HepG2 (cell line): ENCODE measurements around the gene RSKR. TPM values are rescaled to one million over a fixed set of nuclear protein-coding genes. Genes with fewer than 3 reads are reported as not detected.

Source experiments
- GFI1 ChIP-seq: sonication (generic); formaldehyde crosslinking; IDR thresholded peaks from 2 replicates; pipeline ENCODE4 v1.5.0; 2020; ENCODE audit warnings: missing genetic modification reagents, mild to moderate bottlenecking, borderline replicate concordance
- GLMP ChIP-seq: sonication (generic); formaldehyde crosslinking; IDR thresholded peaks from 2 replicates; pipeline ENCODE4 v1.9.0; 2021; ENCODE audit warnings: missing genetic modification reagents, mild to moderate bottlenecking, borderline replicate concordance
- KLF12 ChIP-seq: sonication (generic); formaldehyde crosslinking; IDR thresholded peaks from 2 replicates; pipeline ENCODE4 v1.4.0; 2020; ENCODE audit warnings: missing genetic modification reagents, borderline replicate concordance
- MAX ChIP-seq: IDR thresholded peaks from 2 replicates; pipeline ENCODE4 v1.6.1; 2012; ENCODE audit warnings: inconsistent platforms
- MTERF4 ChIP-seq: sonication (generic); formaldehyde crosslinking; IDR thresholded peaks from 2 replicates; pipeline ENCODE4 v1.8.0; 2023; ENCODE audit warnings: mild to moderate bottlenecking, missing genetic modification reagents
- NFATC3 ChIP-seq: sonication (generic); formaldehyde crosslinking; IDR thresholded peaks from 2 replicates; pipeline ENCODE4 v1.5.1; 2020; ENCODE audit warnings: mild to moderate bottlenecking, missing genetic modification reagents
- NR2F1 ChIP-seq, 2 experiments: fragments of 450-650 bp in 1 of 2; formaldehyde crosslinking in 1 of 2; IDR thresholded peaks; 2 replicates each; pipeline versions ENCODE4 v1.5.0 to v1.6.1; 2016 to 2020; ENCODE audit warnings: mild to moderate bottlenecking in 1 of 2, missing compliant biosample characterization in 1 of 2, missing genetic modification reagents in 1 of 2, moderate library complexity in 1 of 2
- PCBP1 ChIP-seq: fragments of 200-400 bp; formaldehyde crosslinking; IDR thresholded peaks from 2 replicates; pipeline ENCODE4 v1.6.1; 2017; ENCODE audit warnings: mild to moderate bottlenecking, low read depth, low read length, borderline replicate concordance
- SKIL ChIP-seq: sonication (generic); formaldehyde crosslinking; IDR thresholded peaks from 2 replicates; pipeline ENCODE4 v1.8.0; 2022; ENCODE audit warnings: missing genetic modification reagents, mild to moderate bottlenecking, moderate library complexity, borderline replicate concordance
- SMAD3 ChIP-seq: sonication (generic); formaldehyde crosslinking; IDR thresholded peaks from 2 replicates; pipeline ENCODE4 v1.4.0; 2020; ENCODE audit warnings: missing genetic modification reagents
- TAF15 ChIP-seq: fragments of 200-400 bp; formaldehyde crosslinking; IDR thresholded peaks from one replicate; pipeline ENCODE4 v1.6.1; 2018; ENCODE audit warnings: mild to moderate bottlenecking, low read depth, low read length; ENCODE audit not compliant: poor library complexity, severe bottlenecking
- ZNF136 ChIP-seq: sonication (generic); formaldehyde crosslinking; IDR thresholded peaks from 2 replicates; pipeline ENCODE4 v1.8.1; 2022; ENCODE audit warnings: low read depth, mild to moderate bottlenecking, moderate library complexity, missing genetic modification reagents
- ZNF260 ChIP-seq: sonication (generic); formaldehyde crosslinking; IDR thresholded peaks from 2 replicates; pipeline ENCODE4 v1.4.0; 2020; ENCODE audit warnings: missing genetic modification reagents, low read depth, mild to moderate bottlenecking, borderline replicate concordance
- ZNF276 ChIP-seq: sonication (generic); formaldehyde crosslinking; IDR thresholded peaks from 2 replicates; pipeline ENCODE4 v1.4.0; 2020; ENCODE audit warnings: mild to moderate bottlenecking, low read depth, missing genetic modification reagents
- ZNF563 ChIP-seq: sonication (generic); formaldehyde crosslinking; IDR thresholded peaks from 2 replicates; pipeline ENCODE4 v1.8.0; 2022; ENCODE audit warnings: mild to moderate bottlenecking, moderate library complexity, missing genetic modification reagents
- ZNF576 ChIP-seq: sonication (generic); formaldehyde crosslinking; IDR thresholded peaks from 2 replicates; pipeline ENCODE4 v1.4.0; 2020; ENCODE audit warnings: mild to moderate bottlenecking, missing genetic modification reagents
- ZNF639 ChIP-seq: conservative IDR thresholded peaks from 2 replicates; pipeline ENCODE4 v1.6.1; 2018; ENCODE audit warnings: missing genetic modification reagents
- ZNF652 ChIP-seq: IDR thresholded peaks from 2 replicates; pipeline ENCODE4 v1.6.1; 2016; ENCODE audit warnings: low read depth, borderline replicate concordance
- ZSCAN22 ChIP-seq: sonication (generic); formaldehyde crosslinking; IDR thresholded peaks from 2 replicates; pipeline ENCODE4 v1.4.0; 2020; ENCODE audit warnings: mild to moderate bottlenecking, missing genetic modification reagents
- polyA plus RNA-seq, 8 experiments: library from polyadenylated mRNA; depleted of rRNA in 3 of 8; stranded (reverse) in 7 of 8; unstranded in 1 of 8; fragments of >200 nt; fragmentation: Illumina TruSeq in 4 of 8; extraction: Trizol in 4 of 8; gene quantifications; 2 replicates each; pipeline versions ENCODE4 v1.2.1 to v1.2.3, GENCODE V29; 2011 to 2016; ENCODE audit warnings: low read depth in 4 of 8, missing spikeins in 1 of 8, mixed read lengths in 1 of 8; ENCODE audit not compliant: insufficient read depth in 1 of 8
- total RNA-seq, 5 experiments: library from RNA; depleted of rRNA; stranded (reverse); fragments of >200 nt; fragmentation: Illumina TruSeq; extraction: Trizol; gene quantifications; 2 replicates each; pipeline ENCODE4 v1.2.3, GENCODE V29; 2016; ENCODE audit warnings: low read depth in 1 of 5
- TF ChIP-seq, protein P1 (sequence below): sonication (generic); formaldehyde crosslinking; IDR thresholded peaks from 2 replicates; pipeline ENCODE4 v1.8.1; 2023; ENCODE audit warnings: missing genetic modification reagents, mild to moderate bottlenecking, borderline replicate concordance

Gene RSKR
- total and polyA plus RNA-seq, 2 of the 13 experiments (the other 11 are each of a cell fraction or from before 2014, with no cell fraction given) = 5.0 to 10.4 TPM

GRCh38 chr17:28571361-28572122 lies 42.4 kb downstream of the RSKR start, which contains the start of gene PIGS (continued):
- TF ChIP-seq NR2F1 (CRISPR knock-in tag; IDR thresholded peaks at IDR 0.05) (no peak), ZSCAN22 (no peak), ZNF652 (no peak), SMAD3 (CRISPR knock-in tag) (no peak; the same call in 1 of the 2 replicates), NFATC3 (CRISPR knock-in tag) (no peak), ZNF260 (no peak), ZNF563 (CRISPR knock-in tag) (no peak), ZNF639 (CRISPR knock-in tag) (peak; percentile 47; the same call in 1 of the 2 replicates), ZNF276 (CRISPR knock-in tag) (no peak), SKIL (CRISPR knock-in tag) (no peak), GFI1 (CRISPR knock-in tag) (no peak; the same call in 1 of the 2 replicates), MTERF4 (peak; percentile 36; the same call in 1 of the 2 replicates), TAF15 (no peak), KLF12 (CRISPR knock-in tag) (no peak), ZNF136 (CRISPR knock-in tag) (no peak), PCBP1 (0 out of 2 replicates have a peak, but pooled peaks have one; percentile 14), ZNF576 (CRISPR knock-in tag) (no peak), MAX (no peak), GLMP (CRISPR knock-in tag) (no peak)
- TF ChIP-seq, protein P1, sequence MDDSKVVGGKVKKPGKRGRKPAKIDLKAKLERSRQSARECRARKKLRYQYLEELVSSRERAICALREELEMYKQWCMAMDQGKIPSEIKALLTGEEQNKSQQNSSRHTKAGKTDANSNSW (CRISPR knock-in tag) = no peak
